ENCODE results near the gene TOMM40L.

TOMM40L gene

DNA sequence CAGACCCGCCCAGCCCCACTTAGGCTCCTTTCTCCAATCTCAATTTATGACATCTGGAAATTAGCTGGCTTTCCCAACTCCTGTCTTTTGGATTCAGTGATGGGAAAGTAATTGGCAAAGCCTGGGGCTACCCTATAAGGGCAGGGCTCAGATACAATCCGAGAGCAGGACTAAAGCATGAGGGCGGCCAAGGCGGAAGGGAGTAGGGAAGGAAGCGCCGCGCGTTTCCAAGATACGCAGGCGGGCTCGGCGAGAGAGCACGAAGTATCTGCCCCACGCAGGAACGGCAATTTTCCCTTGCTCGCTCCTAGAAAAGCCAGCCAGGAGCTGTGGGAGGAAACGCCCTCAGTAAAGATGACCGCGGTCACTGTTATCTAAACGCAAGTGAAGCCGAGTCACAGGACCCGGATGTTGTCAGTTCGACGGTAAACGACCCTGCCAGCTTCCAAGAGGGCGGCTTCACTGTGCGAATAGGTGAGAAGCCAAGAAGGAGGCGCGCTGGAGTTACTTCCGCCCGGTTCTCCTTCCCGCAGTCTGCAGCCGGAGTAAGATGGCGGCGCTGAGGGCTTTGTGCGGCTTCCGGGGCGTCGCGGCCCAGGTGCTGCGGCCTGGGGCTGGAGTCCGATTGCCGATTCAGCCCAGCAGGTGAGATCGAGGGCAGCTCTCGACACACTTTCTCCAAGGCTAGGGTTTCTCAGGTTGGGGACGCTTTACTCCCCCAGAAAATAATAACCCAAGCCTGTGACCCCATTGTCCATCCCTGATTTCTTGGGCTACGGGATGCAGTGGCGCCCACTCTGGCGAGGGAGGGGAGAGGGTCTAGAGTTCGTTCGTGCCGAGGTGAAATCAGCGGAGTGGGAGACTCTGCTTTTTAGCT is 23.8 kb upstream of the TOMM40L start, which contains the start of gene NDUFS2:
TSS of gene NDUFS2 (plus strand) at position 532 of the 877 bp plus-strand sequence. CDS start at position 551, 19 bp downstream.
- H3K4me3 ChIP-seq (replicated peaks; ENCODE audit: low read depth, low read length), result peak within 1 kb of the TSS; percentile 81
- DNase-seq (ENCODE audit: low read depth), result peak; percentile 100
- TF ChIP-seq, protein P1, sequence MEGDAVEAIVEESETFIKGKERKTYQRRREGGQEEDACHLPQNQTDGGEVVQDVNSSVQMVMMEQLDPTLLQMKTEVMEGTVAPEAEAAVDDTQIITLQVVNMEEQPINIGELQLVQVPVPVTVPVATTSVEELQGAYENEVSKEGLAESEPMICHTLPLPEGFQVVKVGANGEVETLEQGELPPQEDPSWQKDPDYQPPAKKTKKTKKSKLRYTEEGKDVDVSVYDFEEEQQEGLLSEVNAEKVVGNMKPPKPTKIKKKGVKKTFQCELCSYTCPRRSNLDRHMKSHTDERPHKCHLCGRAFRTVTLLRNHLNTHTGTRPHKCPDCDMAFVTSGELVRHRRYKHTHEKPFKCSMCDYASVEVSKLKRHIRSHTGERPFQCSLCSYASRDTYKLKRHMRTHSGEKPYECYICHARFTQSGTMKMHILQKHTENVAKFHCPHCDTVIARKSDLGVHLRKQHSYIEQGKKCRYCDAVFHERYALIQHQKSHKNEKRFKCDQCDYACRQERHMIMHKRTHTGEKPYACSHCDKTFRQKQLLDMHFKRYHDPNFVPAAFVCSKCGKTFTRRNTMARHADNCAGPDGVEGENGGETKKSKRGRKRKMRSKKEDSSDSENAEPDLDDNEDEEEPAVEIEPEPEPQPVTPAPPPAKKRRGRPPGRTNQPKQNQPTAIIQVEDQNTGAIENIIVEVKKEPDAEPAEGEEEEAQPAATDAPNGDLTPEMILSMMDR (IDR thresholded peaks at IDR 0.05; ENCODE audit: low read length, missing control alignments), result peak; percentile 12

- H3K4me3 ChIP-seq (replicated peaks; ENCODE audit: low read depth, low read length), result no peak overlapping the region
- TF ChIP-seq, protein P1 (IDR thresholded peaks at IDR 0.05; ENCODE audit: low read length, missing control alignments), result no peak
- peak; percentile 80 for DNase-seq (ENCODE audit: low read depth)
Measured at GRCh38 chr1:161206411-161207140, 19.3 kb upstream of the TOMM40L start.

DNA sequence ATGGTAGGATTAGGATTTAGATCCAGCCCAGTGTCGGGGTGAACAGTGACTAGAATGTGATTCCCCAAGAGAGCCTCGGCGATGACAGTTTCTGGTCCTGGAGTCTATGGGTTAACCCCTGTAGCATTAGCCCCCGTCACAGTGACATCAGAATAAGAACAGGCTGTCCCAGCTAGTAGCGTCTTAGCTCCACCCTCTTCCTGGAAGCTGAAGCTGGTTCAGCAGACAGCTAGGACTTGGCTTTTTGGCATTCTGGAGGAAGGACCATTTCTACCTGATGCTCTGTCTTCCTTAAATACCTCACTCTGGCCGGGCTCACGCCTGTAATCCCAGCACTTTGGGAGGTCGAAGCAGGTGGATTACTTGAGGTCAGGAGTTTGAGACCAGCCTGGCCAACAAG is 18.7 kb upstream of the TOMM40L start:
- H3K4me3 ChIP-seq (replicated peaks; ENCODE audit: low read depth, low read length), result no peak overlapping the region
- DNase-seq (ENCODE audit: low read depth), result peak; percentile 93
- TF ChIP-seq, protein P1 (IDR thresholded peaks at IDR 0.05; ENCODE audit: low read length, missing control alignments), result no peak

DNA sequence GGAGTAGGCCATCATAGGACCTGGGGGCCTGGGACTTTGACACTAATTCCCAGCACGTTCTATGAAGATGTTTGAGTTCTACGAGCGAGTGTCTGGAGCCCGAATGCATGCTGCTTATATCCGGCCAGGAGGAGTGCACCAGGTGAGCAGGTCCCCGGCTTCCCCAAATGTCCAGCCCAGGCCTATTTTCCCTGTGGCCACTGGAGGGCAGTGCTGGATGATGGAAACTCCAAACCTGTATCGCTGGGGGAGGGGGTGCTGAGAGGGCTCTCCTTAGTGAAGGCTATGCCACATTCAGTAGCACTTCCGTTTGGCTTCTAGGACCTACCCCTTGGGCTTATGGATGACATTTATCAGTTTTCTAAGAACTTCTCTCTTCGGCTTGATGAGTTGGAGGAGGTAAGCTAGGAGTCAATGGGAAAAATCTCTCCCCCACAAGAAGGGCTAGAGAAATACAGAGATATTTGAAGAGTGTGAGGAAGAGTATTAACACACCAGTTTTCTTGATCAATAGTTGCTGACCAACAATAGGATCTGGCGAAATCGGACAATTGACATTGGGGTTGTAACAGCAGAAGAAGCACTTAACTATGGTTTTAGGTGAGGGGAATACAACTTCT is 16.0 kb upstream of the TOMM40L start:
- TF ChIP-seq, protein P1 (IDR thresholded peaks at IDR 0.05; ENCODE audit: low read length, missing control alignments), result peak; percentile 94
- peak; percentile 77 for DNase-seq (ENCODE audit: low read depth)
- no peak overlapping the region for H3K4me3 ChIP-seq (replicated peaks; ENCODE audit: low read depth, low read length)

DNA sequence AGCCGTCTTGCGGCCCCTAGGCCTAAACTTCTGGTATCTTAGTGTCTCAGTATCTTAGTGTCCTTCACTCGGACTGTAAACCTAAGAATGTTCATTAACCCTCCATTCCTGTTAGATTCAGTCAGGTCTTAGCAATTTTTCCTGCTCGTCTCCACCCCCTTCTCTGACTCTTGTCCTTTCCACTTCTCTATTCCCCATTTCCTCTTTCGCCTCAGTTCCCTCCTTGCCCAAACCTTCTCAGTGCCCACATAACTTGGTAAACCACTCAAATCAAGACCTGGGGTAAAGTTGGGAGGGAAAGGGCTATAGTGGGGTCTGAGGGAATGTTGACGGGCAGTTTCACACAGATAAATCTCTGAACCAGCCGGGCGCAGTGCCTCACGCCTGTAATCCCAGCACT is 11.5 kb upstream of the TOMM40L start:
- H3K4me3 ChIP-seq (replicated peaks; ENCODE audit: low read depth, low read length), result no peak overlapping the region
- TF ChIP-seq, protein P1 (IDR thresholded peaks at IDR 0.05; ENCODE audit: low read length, missing control alignments), result no peak
- no peak for DNase-seq (ENCODE audit: low read depth)

DNA sequence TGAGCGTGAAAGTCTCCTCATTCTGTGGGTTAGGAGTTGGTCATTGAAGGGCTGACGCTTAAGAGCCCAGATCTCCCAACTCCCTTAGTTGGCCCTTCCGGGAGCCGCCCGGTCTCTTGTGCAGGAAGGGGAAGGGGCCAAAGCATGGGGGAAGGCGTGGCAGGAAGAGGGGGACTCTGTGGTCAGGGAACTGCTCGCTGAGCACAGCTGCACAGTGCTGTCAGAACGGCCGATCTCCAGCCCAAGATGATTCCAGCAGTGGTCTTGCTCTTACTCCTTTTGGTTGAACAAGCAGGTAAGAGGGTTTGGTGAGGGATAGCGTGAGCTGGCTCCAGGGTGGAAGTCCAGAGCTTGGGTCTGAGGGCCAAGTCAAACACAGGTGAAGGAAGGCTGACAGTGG is 10.8 kb upstream of the TOMM40L start, which contains the start of gene FCER1G:
TSS of gene FCER1G (plus strand) at position 220 of the 400 bp plus-strand sequence. CDS start at position 247, 27 bp downstream.
- H3K4me3 ChIP-seq (replicated peaks; ENCODE audit: low read depth, low read length), result no peak within 1 kb of the TSS
- TF ChIP-seq, protein P1 (IDR thresholded peaks at IDR 0.05; ENCODE audit: low read length, missing control alignments), result no peak
- no peak for DNase-seq (ENCODE audit: low read depth)
